Stimulated activated CD4-positive, alpha-beta T cell treated with anti-CD3 and anti-CD28 coated beads, Interleukin-1b, Interleukin-23, amount 100 ng/mL, for 4 hours (primary cell): ENCODE data around the gene COQ6.
"Not testable (repeated sequence)": the region's sequence is repeated elsewhere in the genome, so short reads cannot be mapped to it uniquely, and the experiment has no call there.

ENCODE experiments used
- DNase-seq, 2 donors: peaks; one replicate each; pipeline ENCODE4 v3.0.0-alpha.2; 2020; ENCODE audit warnings: low read depth in 2 of 2

Gene COQ6

GRCh38 chr14:73977896-73978295 lies 27.8 kb downstream of the COQ6 start:
- DNase-seq = no peak

- no peak for DNase-seq
Observed at GRCh38 chr14:73988065-73988464, 38.0 kb downstream of the COQ6 start.

GRCh38 chr14:73988656-73989055 lies 38.6 kb downstream of the COQ6 start:
- not testable (repeated sequence) for DNase-seq

- DNase-seq = no peak
Observed at GRCh38 chr14:73991092-73991491, 41.0 kb downstream of the COQ6 start.

- DNase-seq = not testable (repeated sequence)
Observed at GRCh38 chr14:73994926-73995325, 44.8 kb downstream of the COQ6 start.

- DNase-seq = no peak
Observed at GRCh38 chr14:73995977-73996378, 45.9 kb downstream of the COQ6 start.

GRCh38 chr14:73996731-73997107 lies 46.6 kb downstream of the COQ6 start:
- DNase-seq = no peak

- no peak for DNase-seq
Observed at GRCh38 chr14:73997108-73997943, 47.2 kb downstream of the COQ6 start.

GRCh38 chr14:73997944-73998447 lies 47.9 kb downstream of the COQ6 start:
- no peak for DNase-seq

GRCh38 chr14:73998726-73999125 lies 48.6 kb downstream of the COQ6 start:
- DNase-seq = no peak

- not testable (repeated sequence) for DNase-seq
Observed at GRCh38 chr14:74005664-74006063, 55.6 kb downstream of the COQ6 start.

- no peak for DNase-seq
Observed at GRCh38 chr14:74008843-74009499, 58.9 kb downstream of the COQ6 start.
